ENCODE results near the gene NRG2.

NRG2 gene

DNA sequence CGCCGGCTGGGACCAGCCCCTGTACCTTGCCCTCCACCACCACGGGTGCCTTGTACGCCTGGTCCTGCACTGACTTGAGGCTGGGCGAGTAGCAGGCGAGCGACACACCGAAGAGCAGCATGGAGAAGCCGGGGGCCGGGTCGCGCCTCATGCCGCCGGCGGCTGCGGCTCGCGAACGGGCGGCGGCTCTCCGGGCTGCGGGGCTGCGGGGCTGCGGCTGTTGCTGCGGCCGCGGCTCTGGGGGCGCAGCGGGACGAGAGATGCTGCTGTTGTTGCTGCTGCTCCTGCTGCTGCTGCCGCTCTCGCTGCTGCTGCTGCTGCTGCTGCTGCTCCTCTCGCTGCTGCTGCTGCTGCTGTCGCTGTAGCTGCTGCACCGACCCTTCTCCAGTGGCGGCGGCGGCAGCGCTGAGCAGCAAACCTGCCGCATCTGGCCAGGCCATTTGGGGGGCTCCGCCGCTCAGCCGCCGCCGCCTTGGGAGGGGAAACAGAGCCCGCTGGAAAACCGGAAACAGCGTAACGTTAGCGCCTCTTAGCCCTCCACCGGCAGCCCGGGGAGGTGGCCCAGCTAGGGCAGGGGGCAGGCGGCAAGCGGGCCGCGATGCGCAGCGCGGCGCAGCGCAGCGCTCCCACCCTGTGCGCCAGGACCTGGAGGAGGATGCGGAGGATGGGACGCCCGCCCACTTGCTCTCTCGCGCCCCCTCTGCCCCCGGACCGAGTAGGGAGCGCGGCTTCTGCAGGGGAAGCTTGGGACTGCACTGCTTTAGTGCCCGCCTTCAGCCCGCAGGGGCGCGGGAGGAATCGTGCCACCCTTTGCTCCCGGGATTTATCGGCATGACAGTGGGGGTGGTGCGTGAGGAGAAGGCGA, at the start of gene NRG2:
Gene NRG2 (minus strand): TSS at position 657 of the 865 bp plus-strand sequence.
- no peak for DNase-seq

DNA sequence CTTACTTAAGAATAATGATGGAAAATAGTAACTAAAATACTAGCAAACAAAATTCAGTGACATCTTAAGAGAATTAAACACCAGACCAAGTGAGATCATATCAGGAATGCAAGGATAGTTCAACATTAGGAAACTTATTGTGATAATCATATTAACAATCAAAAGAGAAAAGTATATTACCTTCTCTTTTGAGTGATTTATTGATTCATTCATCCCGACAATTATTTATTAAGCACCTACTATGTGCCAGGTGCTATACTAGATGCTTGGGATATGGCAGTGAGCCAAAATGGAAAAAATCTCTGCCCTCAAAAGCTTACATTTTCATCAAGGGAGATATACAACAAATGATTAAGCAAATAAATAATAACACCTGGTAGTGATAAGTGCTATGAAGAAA, 47.2 kb upstream of the NRG2 start:
- no peak for DNase-seq

DNA sequence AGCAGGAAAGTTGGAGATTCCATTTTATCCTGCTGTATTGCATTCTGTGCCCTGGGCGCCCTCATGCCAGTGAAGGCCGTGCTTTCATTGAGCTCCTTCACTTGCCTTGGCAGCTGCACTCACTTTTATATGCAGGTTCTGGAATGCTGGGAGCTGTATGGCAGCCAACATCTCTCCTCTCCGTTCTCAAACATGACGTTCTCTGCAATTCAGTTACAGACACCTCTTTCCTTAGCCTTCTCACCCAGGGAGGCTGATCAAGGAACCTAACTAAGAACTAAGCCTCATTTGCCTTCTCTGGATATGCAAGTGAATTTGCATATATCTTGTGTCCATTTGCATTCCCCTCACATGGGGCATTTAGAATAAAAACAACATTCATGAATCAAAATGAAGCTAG, 41.4 kb upstream of the NRG2 start:
- no peak for DNase-seq

DNA sequence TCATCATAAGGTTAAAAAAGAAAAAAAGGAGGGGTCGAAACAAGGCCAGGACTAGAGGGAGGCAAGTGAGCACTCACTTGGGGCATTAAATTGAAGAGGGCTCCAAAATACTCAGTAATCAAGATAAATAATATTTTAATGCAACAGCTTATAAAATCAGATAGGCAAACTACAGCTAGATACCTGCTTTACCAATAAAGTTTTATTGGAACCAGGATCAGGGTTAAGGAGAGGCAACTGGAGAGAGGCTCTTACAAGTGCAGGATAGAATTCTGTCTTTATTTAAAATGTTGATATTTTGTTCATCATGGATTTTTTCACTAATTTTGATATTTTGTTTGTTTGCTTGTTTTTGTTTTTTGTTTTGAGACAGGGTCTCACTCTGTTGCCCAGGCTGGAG, 40.6 kb upstream of the NRG2 start:
- no peak for DNase-seq

DNA sequence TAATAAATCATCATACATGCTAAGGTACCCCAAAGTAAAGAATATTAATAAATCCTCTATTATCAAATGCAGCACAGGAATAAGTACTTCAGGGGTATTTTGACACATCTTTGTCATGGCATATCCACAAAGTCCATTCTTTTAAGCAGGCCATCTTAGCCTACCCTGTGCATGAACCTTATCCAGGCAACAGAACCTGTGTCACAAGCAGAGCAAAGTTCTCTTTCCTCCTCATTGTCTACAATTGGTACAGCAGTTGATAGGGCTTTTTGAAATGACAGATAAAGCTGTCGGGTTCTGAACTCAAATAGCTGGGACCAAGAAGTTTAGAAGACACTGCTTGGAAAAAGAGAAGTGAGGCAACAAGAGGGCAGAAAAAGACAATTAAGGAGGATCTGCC, 40.0 kb upstream of the NRG2 start:
- DNase-seq, result no peak

DNA sequence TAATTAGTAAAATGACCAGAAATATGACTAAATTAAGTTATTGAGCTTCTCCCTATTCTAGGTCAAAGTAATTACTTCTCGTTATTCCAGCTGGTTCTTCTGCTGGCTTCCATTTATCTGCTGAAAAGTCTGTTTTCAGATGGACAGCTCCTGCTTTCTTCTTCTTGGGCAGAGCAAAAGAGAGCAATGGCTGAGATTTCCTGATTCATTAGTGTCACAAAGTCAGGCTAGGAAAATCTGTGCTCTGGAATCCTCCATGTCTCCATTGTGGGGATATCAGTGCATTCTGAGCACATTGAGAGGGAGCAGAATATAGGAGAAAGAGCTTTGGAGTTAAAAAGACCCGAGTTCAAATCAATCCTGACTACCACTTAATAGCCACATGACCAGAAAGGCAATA, 33.7 kb upstream of the NRG2 start:
- no peak for DNase-seq

DNA sequence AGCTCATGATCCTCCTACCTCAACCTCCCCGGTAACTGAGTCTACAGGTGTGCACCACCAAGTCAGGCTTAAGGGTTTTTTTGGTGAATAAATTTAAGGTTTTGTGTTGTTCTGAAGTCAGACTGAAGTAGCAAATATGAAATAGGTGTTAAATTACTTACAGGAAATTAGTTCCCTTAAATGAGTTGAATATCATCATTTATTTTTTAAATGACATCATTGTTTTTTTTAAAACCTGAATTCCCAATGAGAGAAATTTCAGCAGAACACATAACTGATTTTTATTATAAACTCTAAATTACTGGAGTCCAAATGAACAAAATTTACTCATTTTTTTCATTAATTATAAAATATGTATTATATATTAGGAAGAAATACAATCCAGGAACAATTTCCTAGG, 33.0 kb upstream of the NRG2 start:
- DNase-seq, result no peak

DNA sequence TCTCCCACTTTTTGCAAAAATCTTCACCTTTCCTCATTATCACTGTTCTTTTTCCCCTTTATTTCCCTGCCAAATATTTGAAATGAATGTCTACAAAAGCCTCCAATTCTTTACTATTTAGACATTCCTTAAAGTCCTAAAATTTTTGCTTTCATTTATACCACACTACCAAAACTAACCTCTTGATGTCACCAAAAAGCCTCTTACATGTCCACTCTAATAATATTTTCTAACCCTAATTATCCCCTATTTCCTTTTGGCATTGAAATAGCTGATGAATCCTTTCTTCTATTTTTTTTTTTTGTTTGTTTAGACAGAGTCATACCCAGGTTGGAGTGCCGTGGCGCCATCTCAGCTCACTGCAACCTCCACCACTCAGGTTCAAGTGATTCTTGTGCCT, 32.3 kb upstream of the NRG2 start:
- DNase-seq, result no peak

DNA sequence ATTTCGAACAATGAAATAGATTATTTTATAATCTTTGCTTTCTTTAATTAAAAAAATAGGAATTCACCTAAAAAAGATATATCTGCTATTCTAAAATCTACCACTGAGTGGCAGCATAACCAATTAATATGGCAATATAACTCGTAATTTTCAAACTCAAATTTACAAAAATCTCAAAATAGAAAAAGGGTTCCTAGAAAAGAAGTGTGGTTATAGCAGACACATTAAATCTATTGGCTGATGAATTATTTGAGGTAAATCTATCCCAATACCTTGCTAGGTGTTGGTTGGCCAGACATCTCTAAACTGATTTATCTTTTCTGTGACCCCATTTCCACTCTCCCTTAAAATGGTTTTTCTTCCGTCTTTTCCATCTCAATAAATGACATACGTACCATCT, 30.2 kb upstream of the NRG2 start:
- no peak for DNase-seq

DNA sequence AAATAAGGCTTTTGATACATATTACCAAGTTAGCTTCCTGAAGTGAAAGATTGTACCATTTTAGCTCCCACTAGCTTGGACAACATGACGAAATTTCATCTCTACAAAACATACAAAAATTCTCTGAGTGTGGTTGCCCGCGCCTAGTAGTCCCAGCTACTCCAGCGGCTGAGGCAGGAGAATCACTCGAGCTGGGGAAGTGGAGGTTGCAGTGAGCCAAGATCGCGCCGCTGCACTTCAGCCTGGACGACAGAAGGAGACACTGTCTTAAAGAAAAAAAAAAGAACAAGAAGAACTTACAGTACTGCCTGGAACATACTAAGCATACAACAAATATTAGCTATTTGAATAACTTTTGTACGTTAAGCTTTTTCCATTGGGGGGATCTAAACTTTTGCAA, 29.7 kb upstream of the NRG2 start:
- no peak for DNase-seq

DNA sequence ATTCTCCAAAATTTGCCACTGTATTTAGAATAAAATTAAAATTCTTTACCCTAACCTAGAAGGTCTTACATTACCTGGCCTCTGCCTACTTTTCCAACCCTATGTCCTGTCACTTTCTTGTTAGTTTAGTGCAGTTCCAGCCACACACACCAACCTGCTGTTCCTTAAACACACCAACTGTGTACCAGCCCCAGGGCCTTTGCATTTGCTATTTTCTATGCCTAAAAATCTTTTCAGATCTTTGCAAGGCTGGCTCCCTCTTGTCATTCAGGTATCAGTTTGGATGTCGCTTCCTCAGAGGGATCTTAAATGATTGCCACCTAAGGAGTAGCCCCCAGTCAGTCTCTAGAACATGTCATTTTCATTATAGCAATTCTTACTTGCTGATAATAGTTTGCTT, 17.7 kb upstream of the NRG2 start:
- DNase-seq, result no peak

DNA sequence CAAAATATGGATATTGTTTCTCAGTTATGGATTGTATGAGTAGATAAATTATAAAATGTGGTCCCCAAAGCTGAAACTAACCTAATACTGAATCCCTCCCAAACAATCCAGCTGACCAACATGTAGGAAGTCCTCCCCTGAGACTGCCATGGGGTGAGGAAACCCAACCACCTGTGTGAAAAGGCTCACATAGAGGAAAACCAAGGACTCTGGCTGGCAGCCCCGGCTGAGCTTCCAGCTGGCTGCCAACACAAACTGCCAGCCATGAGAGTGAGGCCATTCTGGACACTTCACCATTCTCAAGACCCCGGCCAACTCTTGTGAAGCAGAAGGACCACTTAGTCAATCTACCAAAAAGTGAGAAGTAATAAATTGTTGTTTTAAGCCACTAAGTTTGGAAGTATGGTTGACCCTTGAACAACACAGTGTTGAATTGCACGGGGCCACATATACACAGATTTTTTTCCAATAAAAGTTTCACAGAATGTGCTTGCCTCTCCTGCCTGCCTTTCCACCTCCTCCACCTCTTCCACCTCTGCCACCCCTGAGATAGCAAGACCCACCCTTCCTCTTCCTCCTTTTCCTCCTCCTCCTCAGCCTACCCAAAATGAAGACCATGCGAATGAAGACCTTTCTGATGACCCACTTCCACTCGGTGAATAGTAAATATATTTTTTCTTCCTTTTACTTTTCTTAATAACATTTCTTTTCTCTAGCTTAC, 15.3 kb upstream of the NRG2 start:
- no peak for DNase-seq

DNA sequence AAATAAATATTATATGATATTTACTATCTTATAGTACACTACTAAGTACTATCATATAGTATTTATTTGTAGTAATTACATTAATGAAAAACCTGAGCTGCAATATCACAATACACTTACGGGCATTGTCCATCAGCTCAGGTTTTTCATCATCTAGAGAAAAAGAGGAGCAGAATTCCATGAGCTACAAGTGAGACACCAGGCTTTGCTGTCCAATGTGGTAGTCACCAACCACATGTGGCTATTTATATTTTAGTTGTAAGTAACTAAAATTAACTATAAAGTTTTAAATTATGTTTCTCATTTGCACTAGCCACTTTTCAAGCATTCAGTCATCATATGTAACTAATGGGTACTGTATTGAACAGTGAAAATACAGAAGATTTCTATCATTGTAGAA, 13.8 kb upstream of the NRG2 start:
- DNase-seq, result no peak

DNA sequence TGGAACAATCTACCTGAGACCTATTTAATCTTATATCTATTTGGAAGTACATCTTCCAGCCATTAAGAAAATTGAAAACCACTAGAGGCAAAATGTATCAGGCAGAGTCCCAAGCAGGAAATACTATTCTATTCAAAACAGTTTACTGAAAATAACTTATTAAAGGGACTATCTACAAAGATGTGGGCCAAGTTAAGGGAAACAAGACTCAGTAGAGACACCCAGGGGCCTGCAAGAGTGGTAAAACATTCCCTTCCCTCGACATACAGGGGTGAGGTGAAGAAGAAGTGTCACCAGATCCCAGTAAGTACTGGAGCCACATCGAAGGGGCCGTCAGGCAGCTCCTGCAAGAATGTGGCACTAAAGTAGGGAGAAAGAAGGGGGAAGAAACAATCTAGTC, 12.1 kb upstream of the NRG2 start:
- no peak for DNase-seq

DNA sequence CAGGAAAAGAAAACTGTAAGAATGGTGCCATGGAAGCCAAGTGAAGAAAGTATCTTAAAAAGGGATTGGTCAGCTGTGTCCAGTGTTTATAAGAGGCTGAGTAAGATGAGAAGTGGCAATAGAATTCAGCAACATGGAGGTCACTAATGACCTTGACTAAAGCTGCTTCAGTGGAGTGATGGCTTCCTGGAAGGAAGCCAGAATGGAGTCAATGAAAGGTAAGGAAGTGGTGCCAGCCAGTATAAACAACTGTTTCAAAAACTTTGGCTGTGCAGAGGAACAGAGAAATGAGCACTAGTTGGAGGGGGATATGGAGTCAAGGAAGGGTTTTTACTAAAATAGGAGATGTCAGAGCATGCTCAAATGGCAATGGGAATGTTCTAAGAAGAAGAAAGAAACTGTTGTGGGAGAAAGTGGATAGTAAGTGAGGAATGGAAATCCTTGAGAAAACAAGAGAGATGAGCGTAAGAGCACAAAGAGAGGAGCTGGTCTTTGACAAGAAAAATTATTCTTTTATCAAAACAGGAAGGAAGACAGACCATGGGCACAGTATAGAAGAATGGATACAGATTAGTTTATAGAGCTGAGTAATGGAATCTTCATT, 11.1 kb upstream of the NRG2 start:
- no peak for DNase-seq

DNA sequence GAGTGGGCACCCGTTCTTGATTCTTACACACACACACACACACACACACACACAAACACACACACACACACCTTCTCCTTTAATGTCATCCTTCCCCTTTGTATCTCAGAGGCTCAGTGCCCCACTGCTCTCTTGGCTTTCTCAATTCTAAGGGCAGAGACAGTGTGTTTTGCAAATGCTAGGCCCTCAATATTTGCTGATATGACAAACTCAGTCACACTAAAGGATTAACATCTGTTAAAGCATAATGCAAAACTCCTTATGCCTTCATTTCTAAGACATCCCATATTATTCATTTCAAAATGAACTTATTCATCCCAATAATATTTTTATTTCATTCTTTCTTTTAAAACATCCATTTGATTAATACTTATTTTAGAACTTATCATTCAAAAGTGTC, 8.9 kb upstream of the NRG2 start:
- DNase-seq, result no peak

DNA sequence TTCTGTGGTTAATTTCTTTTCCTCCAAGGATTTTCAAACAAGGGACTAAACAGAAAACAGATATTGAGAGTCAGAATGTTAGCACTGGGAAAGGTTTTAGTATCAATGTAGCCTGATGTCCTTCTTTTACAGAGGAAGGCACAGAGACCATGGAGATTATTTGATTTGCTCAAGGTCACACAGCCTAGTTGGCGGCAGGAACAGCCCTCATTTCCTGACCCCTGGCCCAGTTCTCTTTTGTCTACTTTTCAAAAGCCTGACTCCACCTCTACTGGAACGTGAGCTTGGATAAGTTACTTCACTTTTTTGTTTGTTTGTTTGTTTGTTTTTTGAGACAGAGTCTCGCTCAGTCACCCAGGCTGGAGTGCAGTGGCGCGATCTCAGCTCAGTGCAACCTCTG, 6.6 kb upstream of the NRG2 start:
- DNase-seq, result no peak

DNA sequence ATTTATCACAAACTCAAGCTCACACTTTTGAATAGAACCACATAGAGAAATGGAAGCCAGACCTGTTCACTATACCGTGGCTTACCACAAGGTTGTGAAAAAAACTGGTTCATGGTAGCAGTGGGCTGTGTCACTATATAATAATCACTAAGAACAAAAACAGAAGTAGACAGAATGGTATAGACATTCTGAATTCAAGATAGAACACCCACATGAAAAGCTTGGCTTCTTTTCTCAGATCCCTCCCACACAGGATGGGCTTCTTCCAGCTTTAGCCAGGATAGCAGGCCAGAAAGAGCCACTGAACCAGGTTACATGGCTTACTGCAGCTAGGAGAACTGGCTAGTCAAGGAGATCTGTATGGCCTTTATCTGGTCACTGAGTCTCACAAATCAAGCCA, 6.1 kb upstream of the NRG2 start:
- no peak for DNase-seq

DNA sequence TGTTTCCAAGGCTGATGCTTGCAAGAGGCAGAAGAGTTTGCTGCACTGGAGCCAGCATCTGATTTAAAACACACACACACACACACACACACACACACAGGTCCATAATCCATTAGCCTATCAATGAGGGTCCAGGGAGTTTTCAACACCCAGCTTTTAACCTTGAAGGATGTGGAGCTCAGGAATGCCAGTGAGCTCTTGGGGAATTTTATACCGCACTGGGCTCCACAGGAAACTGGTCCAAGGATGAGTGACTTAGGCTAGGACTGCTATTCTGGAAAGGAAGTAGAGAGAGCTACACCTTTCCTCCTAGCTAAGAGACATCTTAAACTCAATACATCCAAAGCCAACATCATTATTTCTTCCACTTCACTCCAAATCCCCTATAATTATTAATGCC, 942 bp upstream of the NRG2 start:
- DNase-seq, result no peak

DNA sequence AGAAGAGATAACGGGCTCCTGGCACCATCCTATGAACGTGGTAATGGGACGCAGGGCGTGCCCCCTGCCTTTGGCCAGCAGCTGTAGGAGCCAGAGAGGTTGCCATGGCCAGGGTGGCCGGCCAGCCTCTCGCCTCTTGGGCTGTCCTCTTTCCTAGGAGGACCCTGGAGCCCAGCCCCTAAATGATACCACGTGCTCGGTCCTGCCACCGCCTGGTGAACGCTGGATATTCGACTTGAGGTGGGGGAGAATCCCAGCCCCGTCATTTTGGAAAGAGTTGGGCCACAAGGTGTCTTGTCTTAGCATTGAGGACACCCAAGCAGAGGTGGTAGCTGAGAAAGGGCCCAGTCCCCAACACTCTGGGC, 391 bp upstream of the NRG2 start:
- DNase-seq, result no peak

DNA sequence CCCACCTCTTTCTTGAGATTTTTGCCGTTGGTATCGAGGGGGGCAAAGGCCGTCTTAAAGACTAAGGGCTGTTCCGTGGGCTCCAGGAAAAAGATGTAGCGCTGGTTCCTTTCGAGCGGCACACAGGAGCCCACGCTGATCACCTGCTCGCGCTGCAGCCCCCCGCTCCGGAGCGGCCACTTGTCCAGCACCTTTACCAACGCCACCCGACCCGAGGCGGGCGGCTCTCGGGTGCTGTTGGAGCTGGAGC, 781 bp downstream of the NRG2 start:
- no peak for DNase-seq

DNA sequence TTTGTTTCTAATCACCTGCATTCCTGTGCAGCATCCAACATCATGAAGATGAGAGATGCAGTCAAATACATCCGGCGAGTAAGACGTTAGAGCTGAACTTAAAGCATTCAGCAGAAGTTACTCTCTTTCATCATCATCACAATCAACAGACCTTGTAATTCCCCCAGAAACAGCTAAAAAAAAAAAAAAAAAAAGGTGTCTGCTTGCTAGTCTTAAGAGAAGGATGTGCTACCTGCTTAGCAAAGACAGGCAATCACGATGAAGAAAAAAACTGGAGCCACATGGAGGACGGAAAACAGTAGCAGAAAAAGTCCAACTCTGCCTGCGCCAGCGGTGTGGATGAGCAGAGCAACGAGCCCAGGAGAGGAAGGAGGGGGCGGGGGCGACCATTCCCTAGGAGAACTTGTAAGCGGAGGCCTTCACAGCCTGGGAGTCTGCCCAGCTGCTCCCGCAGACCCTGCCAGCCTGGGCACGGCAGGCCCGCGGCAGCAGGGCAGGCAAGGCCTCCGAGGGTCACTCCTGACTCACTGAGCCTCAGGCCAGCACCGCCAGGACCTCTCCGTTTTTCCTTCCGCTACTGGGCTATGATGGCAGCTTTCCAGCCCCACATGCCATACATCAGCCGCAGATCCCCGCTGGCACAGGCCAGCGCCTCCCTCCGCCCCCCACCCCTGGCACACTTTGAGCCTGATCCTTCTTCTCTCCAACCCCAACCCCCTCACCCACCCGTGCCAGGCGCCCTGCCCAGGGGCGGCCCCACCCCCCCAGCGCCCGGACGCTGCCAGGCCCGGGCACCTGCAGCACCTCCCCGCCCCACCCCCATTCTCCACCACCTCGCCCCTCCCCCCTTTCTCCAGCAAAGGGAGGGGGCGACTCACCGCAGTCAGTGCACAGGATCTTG, 1.4 kb downstream of the NRG2 start:
- no peak for DNase-seq

DNA sequence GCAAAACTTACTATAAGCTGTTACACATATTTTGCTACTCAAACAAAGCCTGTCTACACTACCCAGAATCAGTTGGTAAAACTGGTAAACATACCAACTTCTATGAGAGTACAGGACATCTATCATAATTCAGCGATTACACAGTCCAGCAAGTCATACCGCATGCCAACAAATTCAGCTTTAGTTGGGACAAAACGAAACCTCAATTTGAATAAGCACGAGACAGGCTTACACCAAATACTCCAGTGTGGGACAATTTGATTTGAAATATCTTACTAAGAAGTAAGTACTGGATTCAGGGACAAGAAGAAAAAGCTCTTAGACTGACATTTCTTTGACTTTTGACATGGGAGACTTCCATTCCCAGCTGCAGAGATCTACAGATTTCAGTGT, 2.0 kb downstream of the NRG2 start:
- DNase-seq, result no peak

DNA sequence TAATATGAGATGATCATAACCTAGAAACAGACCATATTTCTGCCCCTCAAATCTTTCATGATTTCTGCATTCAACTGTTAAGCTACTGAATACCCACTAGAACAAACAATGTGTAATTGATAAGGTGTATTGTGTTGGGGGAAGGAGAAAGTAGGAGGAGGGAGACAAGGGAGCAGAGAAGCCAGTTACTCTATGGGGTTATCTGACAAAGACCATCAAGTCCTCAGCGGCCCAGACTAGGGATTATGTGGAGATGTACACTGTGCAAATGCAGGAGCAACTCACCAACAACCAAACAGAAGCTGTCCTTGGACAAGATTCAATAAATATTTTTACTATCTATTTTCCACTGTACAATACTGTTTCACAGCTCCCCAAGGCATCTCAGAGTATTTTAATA, 2.7 kb downstream of the NRG2 start:
- no peak for DNase-seq
